GM19025 (cell line): ENCODE measurements around the gene EIF3M.

Experiments used
- ATAC-seq: cut with Tn5 transposase; IDR thresholded peaks from one replicate; pipeline ENCODE4 v1.9.1; 2021; ENCODE audit warnings: mild to moderate bottlenecking, low read depth, moderate library complexity; ENCODE audit not compliant: unreplicated experiment

Gene EIF3M

GRCh38 chr11:32583459-32584271 lies at the start of gene EIF3M:
Gene EIF3M, plus strand, starts transcription at chr11:32583831. Its CDS starts 57 bp downstream, at chr11:32583888.
- ATAC-seq, result peak; percentile 96

DNA sequence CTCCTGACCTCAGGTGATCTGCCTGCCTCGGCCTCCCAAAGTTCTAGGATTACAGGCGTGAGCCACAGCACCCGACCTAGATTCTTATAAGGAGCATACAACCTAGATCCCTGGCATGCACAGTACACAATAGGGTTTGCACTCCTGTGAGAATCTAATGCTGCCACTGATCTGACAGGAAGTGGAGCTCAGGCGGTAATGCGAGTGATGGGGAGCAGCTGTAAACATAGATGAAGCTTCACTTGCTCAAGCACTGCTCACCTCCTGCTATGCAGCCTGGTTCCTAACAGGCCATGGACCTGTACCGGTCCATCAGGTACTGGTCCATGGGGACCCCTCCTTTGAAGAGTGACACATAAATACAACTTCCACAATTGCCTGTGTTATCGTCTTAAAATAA lies 44.8 kb upstream of the EIF3M start:
- no peak for ATAC-seq

- ATAC-seq, result no peak
These were observed 33.9 kb upstream of the EIF3M start for GRCh38 chr11:32549611-32550187.

GRCh38 chr11:32550207-32550606 lies 33.4 kb upstream of the EIF3M start:
- ATAC-seq, result no peak

- ATAC-seq, result no peak
These were observed 28.5 kb upstream of the EIF3M start for GRCh38 chr11:32555091-32555490.

DNA sequence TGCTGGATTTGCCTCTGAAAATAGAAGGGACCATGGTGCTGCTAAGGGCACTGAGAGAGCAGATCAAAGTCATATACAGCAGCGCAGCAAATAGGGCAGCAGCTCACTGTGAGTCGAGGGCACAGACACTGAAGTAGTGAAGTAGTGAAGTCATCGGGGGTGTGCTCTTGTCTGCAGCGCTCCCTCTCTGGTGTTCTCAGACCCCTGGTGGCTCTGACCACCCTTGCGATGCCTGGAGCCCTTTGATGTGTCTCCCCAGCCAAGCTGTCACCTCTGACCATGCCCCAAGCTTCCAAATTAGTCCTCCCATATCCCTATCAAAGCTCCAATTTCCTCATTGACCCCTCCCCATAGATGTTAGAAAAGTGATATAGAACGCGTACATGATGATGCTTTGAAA lies 27.7 kb upstream of the EIF3M start:
- no peak for ATAC-seq

- ATAC-seq, result no peak
These were observed 21.8 kb upstream of the EIF3M start for GRCh38 chr11:32561835-32562234.

DNA sequence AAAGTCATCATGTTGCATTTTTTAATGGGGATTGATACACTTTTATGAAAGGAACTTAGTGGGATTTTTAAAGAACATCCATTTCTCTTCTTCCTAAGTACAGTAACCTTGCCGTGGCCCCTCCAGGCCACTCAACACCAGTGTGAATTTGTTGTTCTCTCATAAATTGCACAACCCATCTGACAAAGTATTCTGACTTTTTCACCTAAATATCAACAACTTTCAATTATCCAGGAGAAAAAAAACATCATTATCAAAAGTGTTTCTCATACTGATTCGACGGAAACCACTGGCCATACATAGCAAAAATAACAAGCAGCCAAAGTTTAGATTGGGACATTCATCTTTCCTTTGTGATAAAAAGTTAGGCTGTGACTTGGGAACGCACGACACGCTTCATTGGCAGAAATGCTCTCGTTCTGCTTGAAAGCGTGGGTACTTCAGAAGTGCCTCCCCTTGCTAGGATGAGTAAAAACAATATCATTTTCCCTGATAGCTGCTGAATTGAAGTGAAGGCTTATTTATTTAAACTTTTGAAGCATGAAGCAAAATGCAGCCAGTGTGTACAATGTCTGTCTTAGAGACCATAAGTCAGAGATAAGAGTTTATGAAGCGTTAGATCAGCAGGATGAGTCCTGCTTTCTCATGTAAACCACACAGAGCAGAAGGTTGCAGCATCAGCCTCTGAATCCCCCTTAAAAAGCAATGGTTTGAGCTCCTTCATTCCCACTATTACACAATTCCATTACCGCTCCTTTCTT lies 20.6 kb upstream of the EIF3M start:
- no peak for ATAC-seq

DNA sequence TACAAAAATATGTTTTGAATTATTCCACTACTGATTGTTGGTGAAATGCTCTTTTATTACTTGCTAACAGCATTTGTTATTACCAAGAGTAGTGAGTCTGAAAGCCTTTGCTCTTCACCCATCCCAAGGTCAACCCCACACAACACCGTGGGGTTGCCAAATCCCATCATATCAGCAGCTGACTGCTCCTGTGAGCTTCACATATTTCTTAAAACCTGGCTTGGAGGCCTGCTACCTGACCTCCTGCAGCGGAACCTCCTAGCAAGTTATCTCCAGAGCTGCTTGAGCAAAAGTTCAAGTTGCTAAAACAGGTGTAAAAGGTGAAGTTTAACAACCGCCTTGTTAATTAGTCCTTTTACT lies 20.1 kb upstream of the EIF3M start:
- ATAC-seq, result no peak

DNA sequence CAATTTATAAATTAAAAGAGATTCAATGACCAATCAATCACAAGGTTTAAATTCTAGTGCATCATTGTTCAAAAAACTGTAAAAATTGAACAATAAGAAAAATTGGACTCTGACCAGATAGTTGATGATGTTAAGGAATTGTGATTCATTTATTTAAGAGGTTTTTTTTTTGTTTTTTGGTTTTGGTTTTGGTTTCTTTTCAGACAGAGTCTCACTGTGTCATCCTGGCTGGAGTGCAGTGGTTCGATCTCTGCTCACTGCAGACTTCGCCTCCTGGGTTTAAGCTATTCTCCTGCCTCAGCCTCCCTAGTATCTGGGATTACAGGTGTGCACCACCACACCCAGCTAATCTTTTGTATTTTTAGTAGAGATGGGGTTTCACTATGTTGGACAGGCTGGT lies 17.1 kb upstream of the EIF3M start:
- no peak for ATAC-seq

DNA sequence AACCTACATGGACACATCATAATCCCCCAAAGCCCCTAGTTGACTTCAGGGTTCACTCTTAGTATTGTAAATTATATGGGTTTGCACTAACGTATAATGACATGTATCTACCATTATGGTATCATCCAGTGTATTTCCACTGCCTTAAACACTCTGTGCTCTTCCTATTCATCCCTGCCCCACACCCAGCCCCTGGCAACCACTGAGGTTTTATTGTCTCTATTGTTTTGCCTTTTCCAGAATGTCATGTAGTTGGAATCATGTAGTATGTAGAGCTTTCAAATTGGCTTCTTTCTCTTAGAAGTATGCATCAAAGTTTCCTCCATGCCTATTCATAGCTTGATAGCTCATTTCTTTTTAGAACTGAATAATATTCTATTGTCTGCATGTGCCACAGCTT lies 16.5 kb upstream of the EIF3M start:
- no peak for ATAC-seq

GRCh38 chr11:32569313-32569881 lies 14.2 kb upstream of the EIF3M start:
- ATAC-seq, result no peak

DNA sequence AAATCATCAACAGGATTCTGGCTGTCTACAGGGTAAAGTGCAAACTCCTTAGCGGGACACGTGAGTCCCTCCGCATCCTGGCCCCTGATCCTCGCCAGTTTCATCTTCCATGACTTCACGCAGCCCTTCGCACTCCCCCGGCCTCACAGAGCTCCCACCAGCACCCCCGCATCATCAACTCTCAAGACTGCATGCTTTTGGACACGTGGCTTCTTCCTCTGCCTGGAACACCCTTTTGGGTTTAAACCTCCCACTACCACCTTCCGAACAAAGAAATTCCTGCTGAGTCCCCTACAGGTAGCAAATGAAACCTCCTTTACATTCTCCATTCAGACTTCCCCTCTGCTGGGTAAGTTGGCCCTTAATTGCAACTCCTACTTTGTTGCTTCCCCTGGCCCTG lies 12.6 kb upstream of the EIF3M start:
- no peak for ATAC-seq

- ATAC-seq, result no peak
These were observed 10.4 kb upstream of the EIF3M start for GRCh38 chr11:32573228-32573627.

DNA sequence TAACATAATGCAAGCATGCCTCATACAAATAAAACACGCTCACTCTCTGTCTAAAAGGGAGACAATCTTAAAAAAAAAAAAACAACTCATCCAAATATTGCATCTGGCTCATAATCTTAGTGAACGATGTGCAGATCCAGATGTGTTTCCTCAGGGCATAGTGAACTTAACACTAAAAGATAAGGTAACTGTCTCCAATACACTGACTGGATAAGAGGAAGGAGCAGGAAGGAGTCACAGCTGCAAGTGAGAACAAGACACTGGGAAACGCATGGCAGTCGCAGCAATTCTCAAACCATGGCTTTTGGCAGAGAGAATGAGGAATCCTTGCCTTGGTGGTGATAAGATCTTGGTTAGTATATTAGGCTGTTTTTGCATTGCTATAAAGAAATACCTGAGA lies 9.2 kb upstream of the EIF3M start:
- no peak for ATAC-seq

DNA sequence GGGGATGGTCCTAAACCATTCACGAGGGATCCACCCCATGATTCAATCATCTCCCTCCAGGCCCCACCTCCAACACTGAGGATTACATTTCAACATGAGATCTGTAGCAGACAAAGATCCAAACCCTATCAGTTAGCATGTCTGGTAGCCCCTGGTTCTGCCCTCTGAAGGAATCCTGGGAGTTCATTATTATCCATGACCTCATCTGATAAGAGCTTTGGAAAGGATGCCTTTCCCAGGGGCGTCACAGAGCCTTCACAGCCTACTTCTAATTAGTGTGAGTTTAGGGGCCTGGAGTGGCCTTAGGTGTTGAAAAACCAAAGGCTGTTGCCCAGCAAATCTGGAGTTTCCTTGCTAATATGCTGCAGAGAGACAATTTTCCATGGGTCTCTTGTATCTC lies 8.6 kb upstream of the EIF3M start:
- no peak for ATAC-seq

DNA sequence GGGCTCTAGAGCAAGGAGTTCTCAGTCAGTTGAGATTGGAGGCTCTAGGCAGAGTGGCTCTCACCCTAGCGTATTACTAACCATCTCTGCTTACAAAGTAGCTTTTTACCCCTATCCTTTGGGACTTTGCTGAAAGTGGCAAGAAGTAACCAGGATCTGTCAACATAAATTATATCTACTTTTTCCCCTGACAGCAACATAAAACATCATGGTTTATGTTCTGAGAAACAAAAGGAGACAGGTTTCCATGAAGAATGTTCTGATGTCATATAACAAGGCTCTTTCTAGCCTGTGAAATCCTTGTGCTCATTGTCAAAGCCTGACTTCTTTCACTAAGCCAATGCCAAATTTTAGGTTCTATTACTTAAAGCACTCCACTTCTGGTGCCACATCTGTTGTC lies 7.2 kb upstream of the EIF3M start:
- ATAC-seq, result no peak

GRCh38 chr11:32580967-32581366 lies 2.7 kb upstream of the EIF3M start:
- no peak for ATAC-seq

DNA sequence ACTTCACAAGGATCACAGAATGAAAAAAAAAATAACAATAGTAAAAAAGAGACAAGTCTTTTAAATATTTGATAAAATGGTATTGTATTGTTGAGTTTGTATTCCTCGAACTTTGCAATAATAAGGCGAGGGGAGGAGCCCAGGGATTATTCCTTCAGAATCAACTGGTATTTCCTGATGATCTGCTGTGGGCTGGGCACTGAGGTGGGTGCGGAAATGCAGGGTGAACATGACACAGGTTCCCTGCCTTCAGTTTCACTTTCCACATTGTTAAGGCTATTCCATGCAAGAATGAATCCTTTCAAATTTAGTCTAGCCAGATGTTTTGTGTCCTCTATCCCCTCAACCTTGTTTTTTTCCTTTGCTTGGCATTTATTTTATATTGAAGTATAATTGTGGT lies 2.1 kb upstream of the EIF3M start:
- no peak for ATAC-seq

- no peak for ATAC-seq
These were observed 1.3 kb downstream of the EIF3M start for GRCh38 chr11:32584921-32585320.

DNA sequence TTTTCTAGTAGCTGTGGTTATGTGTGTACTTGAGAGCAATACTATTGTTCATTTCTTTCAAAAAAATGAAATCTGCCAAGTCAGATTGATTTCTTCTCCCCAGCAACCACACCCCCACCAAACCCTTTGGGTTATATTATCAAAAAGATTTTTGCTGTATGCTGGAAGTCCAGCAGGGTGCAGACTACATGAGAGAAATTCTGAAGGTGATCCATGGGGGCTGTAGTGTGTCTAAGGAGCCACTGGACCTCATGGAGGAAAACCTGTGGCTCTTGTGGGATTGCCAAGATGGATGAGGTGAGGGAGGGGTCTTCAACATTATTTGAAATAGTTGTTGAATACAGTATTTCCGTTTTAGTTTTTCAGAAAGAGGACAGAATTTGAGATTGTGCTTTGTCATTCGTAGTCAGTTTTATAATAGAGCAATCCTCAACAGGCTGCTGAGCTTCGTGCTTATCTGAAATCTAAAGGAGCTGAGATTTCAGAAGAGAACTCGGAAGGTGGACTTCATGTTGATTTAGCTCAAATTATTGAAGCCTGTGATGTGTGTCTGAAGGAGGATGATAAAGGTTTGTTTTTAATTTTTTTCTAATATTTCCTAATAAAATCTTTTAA lies 3.1 kb downstream of the EIF3M start:
- ATAC-seq, result no peak
